ENCODE data around the gene MAGI1. TPM values are rescaled to one million over a fixed set of nuclear protein-coding genes. Genes with fewer than 3 reads are reported as not detected.
"Not testable (repeated sequence)": the region's sequence is repeated elsewhere in the genome, so short reads cannot be mapped to it uniquely, and the experiment has no call there.

Gene MAGI1
- total RNA-seq, 2 donors from 2014 or later, result 23.4 to 41.4 TPM

DNA sequence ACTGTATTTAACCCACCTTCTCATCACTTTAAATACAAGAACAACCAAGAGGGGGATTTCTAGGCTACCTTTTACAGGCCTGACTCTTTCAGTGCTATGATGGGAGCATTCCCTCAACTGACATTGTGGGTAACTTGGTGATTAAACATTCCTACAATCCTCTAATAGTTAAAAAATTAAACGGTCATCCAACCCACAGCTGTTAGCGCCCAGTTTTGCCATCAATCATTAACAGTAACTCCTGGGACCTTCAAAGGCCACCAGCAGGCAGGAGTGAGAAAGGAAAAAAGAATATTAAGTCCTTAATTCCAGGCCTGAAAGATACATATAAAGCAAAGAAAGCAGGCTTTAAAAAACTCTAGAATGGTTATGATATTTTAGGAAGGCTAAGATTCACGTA lies 512.1 kb downstream of the MAGI1 start:
- no peak overlapping the region for H3K27ac ChIP-seq
- H3K27me3 ChIP-seq, result no peaks in the 10 kb centered on the region
- H3K4me1 ChIP-seq, result no peaks in the 10 kb centered on the region
- no peak overlapping the region for H3K9ac ChIP-seq (ENCODE audit: low read depth in 2 of 2, low read length in 2 of 2)
- intact Hi-C loops (cut with DNase I), result no loop called here
- H3K9me3 ChIP-seq, result no peaks in the 10 kb centered on the region
- H3K36me3 ChIP-seq, result no peaks in the 10 kb centered on the region
- TF ChIP-seq CTCF (IDR thresholded peaks at IDR 0.05), result no peak
- H3K4me3 ChIP-seq, result no peak overlapping the region
- DNase-seq, result no peak

- no peaks in the 10 kb centered on the region for H3K9me3 ChIP-seq
- intact Hi-C loops (cut with DNase I), result no loop called here
- no peaks in the 10 kb centered on the region for H3K27me3 ChIP-seq
- H3K4me3 ChIP-seq, result no peak overlapping the region
- TF ChIP-seq CTCF (IDR thresholded peaks at IDR 0.05), result no peak
- H3K9ac ChIP-seq (ENCODE audit: low read depth in 2 of 2, low read length in 2 of 2), result no peak overlapping the region
- H3K36me3 ChIP-seq, result no peaks in the 10 kb centered on the region
- no peak for DNase-seq
- H3K27ac ChIP-seq, result no peak overlapping the region
- H3K4me1 ChIP-seq, result no peaks in the 10 kb centered on the region
Observed at GRCh38 chr3:65524584-65524983, 514.1 kb downstream of the MAGI1 start.

DNA sequence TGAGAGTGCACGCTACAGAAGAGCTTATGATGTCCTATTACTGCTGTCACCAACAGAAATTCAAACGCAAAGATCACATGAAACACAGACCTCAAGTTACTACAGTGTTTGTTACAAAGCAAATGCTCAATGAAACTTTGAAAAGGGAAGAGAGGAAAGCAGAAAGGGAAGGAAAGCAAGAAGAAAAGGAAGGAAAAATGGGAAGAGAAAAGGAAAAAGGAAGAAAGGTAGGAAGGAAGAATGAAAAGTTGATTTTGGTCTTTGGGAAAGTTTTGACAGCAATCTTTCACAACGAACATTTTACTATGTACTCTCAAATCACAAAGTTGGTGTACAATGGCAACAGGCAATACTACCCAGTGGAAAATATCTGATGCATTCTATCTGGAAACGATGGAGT lies 514.8 kb downstream of the MAGI1 start:
- Histone ChIP-seq H3K36me3 (no peaks in the 10 kb centered on the region), H3K9ac (ENCODE audit: low read depth in 2 of 2, low read length in 2 of 2) (no peak overlapping the region), H3K27me3 (no peaks in the 10 kb centered on the region), H3K4me3 (no peak overlapping the region), H3K4me1 (no peaks in the 10 kb centered on the region), H3K9me3 (no peaks in the 10 kb centered on the region), H3K27ac (no peak overlapping the region)
- DNase-seq, result no peak
- TF ChIP-seq CTCF (IDR thresholded peaks at IDR 0.05), result no peak
- intact Hi-C loops (cut with DNase I), result no loop called here

GRCh38 chr3:65521032-65521431 lies 517.7 kb downstream of the MAGI1 start:
- TF ChIP-seq CTCF (IDR thresholded peaks at IDR 0.05), result no peak
- no peak overlapping the region for H3K9ac ChIP-seq (ENCODE audit: low read depth in 2 of 2, low read length in 2 of 2)
- H3K36me3 ChIP-seq, result no peaks in the 10 kb centered on the region
- intact Hi-C loops (cut with DNase I), result no loop called here
- H3K27me3 ChIP-seq, result no peaks in the 10 kb centered on the region
- no peaks in the 10 kb centered on the region for H3K9me3 ChIP-seq
- H3K4me1 ChIP-seq, result no peaks in the 10 kb centered on the region
- H3K27ac ChIP-seq, result no peak overlapping the region
- no peak for DNase-seq
- no peak overlapping the region for H3K4me3 ChIP-seq

DNA sequence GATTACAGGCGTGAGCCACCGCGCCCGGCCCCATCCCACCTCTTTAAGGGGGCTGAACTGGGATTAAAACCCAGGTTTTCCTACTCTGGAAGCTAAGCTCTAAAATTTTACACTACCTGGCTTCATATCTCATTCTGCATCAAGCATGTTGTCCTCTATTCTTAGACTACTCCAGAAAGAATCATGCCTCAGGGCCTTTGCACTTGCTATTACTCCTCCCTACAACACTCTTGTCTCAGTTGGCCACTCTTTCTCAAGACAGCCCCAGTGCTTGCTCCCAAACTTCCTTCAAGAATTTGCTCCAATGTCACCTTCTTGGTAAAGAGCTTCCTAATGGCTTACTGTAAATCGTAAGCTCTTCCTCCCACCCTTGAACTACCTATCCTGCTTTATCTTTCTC lies 521.7 kb downstream of the MAGI1 start:
- no peaks in the 10 kb centered on the region for H3K36me3 ChIP-seq
- no peaks in the 10 kb centered on the region for H3K4me1 ChIP-seq
- H3K27me3 ChIP-seq, result no peaks in the 10 kb centered on the region
- H3K4me3 ChIP-seq, result no peak overlapping the region
- TF ChIP-seq CTCF (IDR thresholded peaks at IDR 0.05), result no peak
- H3K9me3 ChIP-seq, result no peaks in the 10 kb centered on the region
- no peak overlapping the region for H3K9ac ChIP-seq (ENCODE audit: low read depth in 2 of 2, low read length in 2 of 2)
- DNase-seq, result no peak
- intact Hi-C loops (cut with DNase I), result no loop called here
- no peak overlapping the region for H3K27ac ChIP-seq

DNA sequence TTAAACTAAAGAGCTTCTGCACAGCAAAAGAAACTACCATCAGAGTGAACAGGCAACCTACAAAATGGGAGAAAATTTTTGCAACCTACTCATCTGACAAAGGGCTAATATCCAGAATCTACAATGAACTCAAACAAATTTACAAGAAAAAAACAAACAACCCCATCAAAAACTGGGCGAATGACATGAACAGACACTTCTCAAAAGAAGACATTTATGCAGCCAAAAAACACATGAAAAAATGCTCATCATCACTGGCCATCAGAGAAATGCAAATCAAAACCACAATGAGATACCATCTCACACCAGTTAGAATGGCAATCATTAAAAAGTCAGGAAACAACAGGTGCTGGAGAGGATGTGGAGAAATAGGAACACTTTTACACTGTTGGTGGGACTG lies 524.4 kb downstream of the MAGI1 start:
- H3K4me1 ChIP-seq; intact Hi-C loops (cut with DNase I); H3K27ac ChIP-seq; H3K9ac ChIP-seq (ENCODE audit: low read depth in 2 of 2, low read length in 2 of 2); DNase-seq; H3K36me3 ChIP-seq; H3K4me3 ChIP-seq; H3K27me3 ChIP-seq; H3K9me3 ChIP-seq: not testable (repeated sequence)

GRCh38 chr3:65509423-65509794 lies 529.3 kb downstream of the MAGI1 start:
- H3K36me3 ChIP-seq; intact Hi-C loops (cut with DNase I); H3K4me3 ChIP-seq; H3K4me1 ChIP-seq; H3K27ac ChIP-seq; H3K9me3 ChIP-seq; DNase-seq; H3K9ac ChIP-seq (ENCODE audit: low read depth in 2 of 2, low read length in 2 of 2); H3K27me3 ChIP-seq: not testable (repeated sequence)

Data from colonic mucosa (tissue), 4 donors.